Activated B cell treated with CpG ODN at 0.5 μM for 24 hours (primary cell): ENCODE measurements around the gene RTN4RL2. TPM values are rescaled to one million over a fixed set of nuclear protein-coding genes. Genes with fewer than 3 reads are reported as not detected.

Experiments used
- ATAC-seq: fragments of 200-7000 bp; cut with Tn5 transposase; one replicate; pipeline ENCODE4 v1.10.0; 2021; ENCODE audit warnings: low read depth, mild to moderate bottlenecking, moderate library complexity
- CTCF ChIA-PET: fragments of 350-600 bp; sonication (Branson Sonifier 250); formaldehyde crosslinking; loops from one replicate; lab custom pipeline; 2021; ENCODE audit warnings: antibody characterized with exemption; lab: Charles Lee
- POLR2A ChIA-PET: fragments of 350-600 bp; sonication (Branson Sonifier 250); formaldehyde crosslinking; loops from one replicate; lab custom pipeline; 2021; ENCODE audit warnings: antibody characterized with exemption; lab: Charles Lee
- DNase-seq: peaks from one replicate; pipeline ENCODE4 v3.0.0; 2022
- H3K27ac Mint-ChIP-seq: one replicate; pipeline ENCODE4 v1.8.0; 2020; ENCODE audit warnings: mixed read lengths
- H3K27me3 Mint-ChIP-seq: one replicate; pipeline ENCODE4 v1.8.0; 2021; ENCODE audit warnings: mixed read lengths
- H3K36me3 Mint-ChIP-seq: one replicate; pipeline ENCODE4 v1.8.0; 2021; ENCODE audit warnings: low read depth, mixed read lengths
- H3K4me1 Mint-ChIP-seq: one replicate; pipeline ENCODE4 v1.8.0; 2021; ENCODE audit warnings: mixed read lengths
- H3K4me3 Mint-ChIP-seq: one replicate; pipeline ENCODE4 v1.8.0; 2020; ENCODE audit warnings: mild to moderate bottlenecking, mixed read lengths
- H3K9me3 Mint-ChIP-seq: one replicate; pipeline ENCODE4 v1.8.0; 2020; ENCODE audit warnings: mixed read lengths
- intact Hi-C: fragments of 100-400 bp; cut with micrococcal nuclease; formaldehyde crosslinking; loops from one replicate; pipeline ENCODE4 v1.15.1; 2024
- total RNA-seq: library from RNA; stranded (reverse); gene quantifications from 2 replicates; pipeline ENCODE4 v1.2.3, GENCODE V29; 2022
- TF ChIP-seq, protein P1 (sequence below): fragments of 200-600 bp; IDR thresholded peaks from one replicate; pipeline ENCODE4 v1.8.0; 2022; ENCODE audit warnings: antibody characterized with exemption, mild to moderate bottlenecking

RTN4RL2 gene
- total RNA-seq, 1 donor from 2014 or later: 0.13 TPM

DNA sequence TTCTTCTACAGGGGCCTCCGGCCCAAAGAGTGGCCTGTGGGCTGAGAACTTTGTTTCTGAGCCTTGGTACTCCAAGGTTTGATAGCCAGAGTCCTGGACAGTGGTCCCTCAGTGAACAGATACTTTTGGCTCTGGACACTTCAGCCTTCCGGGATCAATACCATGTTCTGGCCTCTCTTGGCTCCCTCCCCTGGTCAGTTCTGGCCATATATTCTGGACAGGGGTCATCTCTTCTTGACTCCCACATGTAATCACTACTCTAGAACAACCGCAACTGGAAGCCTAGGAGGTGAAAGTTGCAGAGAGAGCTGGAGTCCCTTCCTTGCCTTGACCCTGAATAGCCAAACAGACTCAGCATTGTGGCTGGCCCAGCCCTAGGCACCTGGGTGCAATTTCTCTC, 2.3 kb downstream of the RTN4RL2 start:
- intact Hi-C loops: no loop called here
- ChIA-PET CTCF (interaction anchor here (1.7 to 2.1 kb wide), 2 partner anchors 10 to 22 kb away, joined by 5 to 6 read pairs; no protein-coding TSS in a partner anchor), POLR2A (interaction anchor here (0.6 kb wide), 1 partner anchor 13 kb away, joined by 3 read pairs; no protein-coding TSS in a partner anchor)
- TF ChIP-seq, protein P1, sequence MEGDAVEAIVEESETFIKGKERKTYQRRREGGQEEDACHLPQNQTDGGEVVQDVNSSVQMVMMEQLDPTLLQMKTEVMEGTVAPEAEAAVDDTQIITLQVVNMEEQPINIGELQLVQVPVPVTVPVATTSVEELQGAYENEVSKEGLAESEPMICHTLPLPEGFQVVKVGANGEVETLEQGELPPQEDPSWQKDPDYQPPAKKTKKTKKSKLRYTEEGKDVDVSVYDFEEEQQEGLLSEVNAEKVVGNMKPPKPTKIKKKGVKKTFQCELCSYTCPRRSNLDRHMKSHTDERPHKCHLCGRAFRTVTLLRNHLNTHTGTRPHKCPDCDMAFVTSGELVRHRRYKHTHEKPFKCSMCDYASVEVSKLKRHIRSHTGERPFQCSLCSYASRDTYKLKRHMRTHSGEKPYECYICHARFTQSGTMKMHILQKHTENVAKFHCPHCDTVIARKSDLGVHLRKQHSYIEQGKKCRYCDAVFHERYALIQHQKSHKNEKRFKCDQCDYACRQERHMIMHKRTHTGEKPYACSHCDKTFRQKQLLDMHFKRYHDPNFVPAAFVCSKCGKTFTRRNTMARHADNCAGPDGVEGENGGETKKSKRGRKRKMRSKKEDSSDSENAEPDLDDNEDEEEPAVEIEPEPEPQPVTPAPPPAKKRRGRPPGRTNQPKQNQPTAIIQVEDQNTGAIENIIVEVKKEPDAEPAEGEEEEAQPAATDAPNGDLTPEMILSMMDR: no peak
- H3K4me1 Mint-ChIP-seq: peaks cover 23% of the 10 kb centered on the region
- H3K4me3 Mint-ChIP-seq: no peak overlapping the region
- no peak overlapping the region for H3K27ac Mint-ChIP-seq
- DNase-seq (no peak), ATAC-seq (no peak)
- H3K9me3 Mint-ChIP-seq: no peaks in the 10 kb centered on the region
- H3K36me3 Mint-ChIP-seq: no peaks in the 10 kb centered on the region
- H3K27me3 Mint-ChIP-seq: peaks cover 18% of the 10 kb centered on the region

DNA sequence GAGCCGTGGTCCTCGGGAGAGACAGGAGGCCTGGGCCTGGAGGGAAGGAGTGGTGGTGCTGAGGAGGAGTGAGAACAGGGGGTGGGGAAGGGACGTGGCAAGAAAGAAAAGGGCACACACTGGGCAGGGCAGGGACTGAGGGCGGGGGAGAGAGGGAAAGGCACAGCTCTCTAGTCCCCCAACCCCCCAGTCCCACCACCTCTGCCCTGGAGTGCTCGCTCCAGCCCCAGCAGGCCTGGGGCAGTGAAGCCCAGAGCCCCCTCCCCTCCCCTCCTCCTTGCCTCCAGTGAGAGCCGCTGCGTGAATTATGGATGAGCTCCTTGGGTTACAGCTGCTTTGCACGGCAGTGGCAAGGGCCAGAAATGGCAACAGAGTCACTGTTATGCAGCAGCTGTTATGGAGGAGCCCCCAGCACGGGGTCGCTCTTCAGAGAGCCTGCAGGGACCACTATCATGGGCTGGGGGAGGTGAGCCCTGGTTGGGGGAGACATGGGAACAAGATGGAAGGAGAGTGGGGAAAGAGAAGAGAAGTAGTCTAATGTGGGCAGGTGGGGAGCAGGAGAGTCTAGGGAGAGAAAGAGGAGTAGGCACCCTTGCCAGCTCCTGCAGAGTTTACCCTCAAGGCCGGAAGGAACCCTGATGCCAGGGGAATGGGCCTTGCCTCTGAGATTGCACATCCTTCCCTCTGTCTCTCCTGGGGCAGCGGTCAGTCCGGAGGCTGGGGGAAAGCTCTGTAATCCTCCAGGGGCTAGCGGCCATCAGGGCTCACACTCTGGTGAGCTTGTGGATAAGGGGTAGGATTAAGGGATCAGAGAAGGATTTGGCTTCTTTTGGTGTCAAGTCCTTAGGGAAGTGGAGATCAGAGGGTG, 3.6 kb downstream of the RTN4RL2 start:
- intact Hi-C loops: no loop called here
- H3K36me3 Mint-ChIP-seq: no peaks in the 10 kb centered on the region
- CTCF ChIA-PET: interaction anchor here (1.4 to 2.1 kb wide), 3 partner anchors 9 to 63 kb away, joined by 3 to 6 read pairs (median 5); no protein-coding TSS in a partner anchor
- DNase-seq (no peak), ATAC-seq (no peak)
- peaks cover 13% of the 10 kb centered on the region for H3K27me3 Mint-ChIP-seq
- no peaks in the 10 kb centered on the region for H3K9me3 Mint-ChIP-seq
- POLR2A ChIA-PET: no interaction called here
- peaks cover 14% of the 10 kb centered on the region for H3K4me1 Mint-ChIP-seq
- TF ChIP-seq, protein P1: no peak
- H3K27ac Mint-ChIP-seq: no peak overlapping the region
- no peak overlapping the region for H3K4me3 Mint-ChIP-seq

DNA sequence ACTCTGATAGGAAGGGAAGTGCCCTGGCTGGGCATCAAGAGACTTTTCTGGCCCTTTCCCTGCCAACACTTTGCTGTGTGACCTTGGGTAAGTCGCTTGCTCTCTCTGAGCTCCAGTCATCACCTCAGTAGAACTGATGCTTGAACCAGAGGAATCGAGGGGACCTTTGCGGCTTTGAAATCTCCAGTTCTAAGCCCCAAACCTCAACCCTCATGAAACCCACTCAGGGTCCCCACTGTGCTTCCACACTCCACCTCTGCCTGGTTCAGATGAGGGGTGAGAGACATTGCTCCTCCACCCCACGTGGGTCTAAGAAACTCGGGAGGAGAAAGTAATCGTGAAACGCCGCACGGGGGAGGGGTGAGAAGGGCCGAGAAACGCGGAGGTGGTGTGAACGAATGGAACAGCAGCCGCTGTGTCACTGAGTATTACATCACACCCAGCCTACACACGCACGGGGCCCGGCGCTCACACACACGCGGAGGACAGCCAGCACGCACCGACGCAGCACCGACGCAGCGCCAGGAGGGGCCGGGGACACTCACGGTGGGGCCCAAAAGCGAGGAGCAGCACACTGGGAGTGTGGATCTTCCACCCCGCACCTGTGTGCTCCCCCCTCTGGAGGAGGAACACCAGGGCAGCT, 4.3 kb downstream of the RTN4RL2 start:
- H3K36me3 Mint-ChIP-seq: no peaks in the 10 kb centered on the region
- no peak overlapping the region for H3K27ac Mint-ChIP-seq
- DNase-seq (no peak), ATAC-seq (no peak)
- H3K27me3 Mint-ChIP-seq: peaks cover 8% of the 10 kb centered on the region
- ChIA-PET POLR2A (no interaction called here), CTCF (interaction anchor here (1.4 kb wide), 1 partner anchor 62 kb away, joined by 3 read pairs; no protein-coding TSS in a partner anchor)
- no peaks in the 10 kb centered on the region for H3K9me3 Mint-ChIP-seq
- TF ChIP-seq, protein P1: no peak
- peaks cover 8% of the 10 kb centered on the region for H3K4me1 Mint-ChIP-seq
- intact Hi-C loops: no loop called here
- no peak overlapping the region for H3K4me3 Mint-ChIP-seq

DNA sequence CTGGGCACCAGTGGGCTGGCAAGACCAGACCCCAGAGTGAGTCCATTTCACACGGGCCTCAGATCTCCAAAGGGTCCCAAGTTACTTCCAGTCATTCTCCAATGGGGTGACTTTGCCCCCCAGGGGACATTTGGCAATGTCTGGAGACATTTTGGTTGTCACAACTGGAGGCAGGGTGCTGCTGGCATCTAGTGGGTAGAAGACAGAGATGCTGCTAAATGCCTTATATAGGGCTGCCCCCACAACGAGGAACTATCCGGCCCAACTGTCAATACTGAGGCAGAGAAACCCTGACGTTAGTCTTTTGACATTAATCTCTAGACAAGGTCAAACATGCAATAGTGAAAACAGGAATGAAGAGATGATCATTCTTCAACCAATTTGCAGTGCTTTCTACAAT, 6.4 kb downstream of the RTN4RL2 start:
- TF ChIP-seq, protein P1: no peak
- H3K4me3 Mint-ChIP-seq: no peak overlapping the region
- H3K4me1 Mint-ChIP-seq: no peaks in the 10 kb centered on the region
- DNase-seq (no peak), ATAC-seq (no peak)
- H3K27me3 Mint-ChIP-seq: peaks cover under 1% of the 10 kb centered on the region
- H3K36me3 Mint-ChIP-seq: no peaks in the 10 kb centered on the region
- H3K9me3 Mint-ChIP-seq: no peaks in the 10 kb centered on the region
- ChIA-PET POLR2A (interaction anchor here (1.2 kb wide), 1 partner anchor 10 kb away, joined by 4 read pairs; no protein-coding TSS in a partner anchor), CTCF (no interaction called here)
- intact Hi-C loops: no loop called here
- H3K27ac Mint-ChIP-seq: no peak overlapping the region
